Cortex of kidney (tissue), 1 donor: ENCODE data around the gene PNPLA6.
A peak's percentile ranks its signal among the peaks of the same experiment; 100 is the strongest.

Source experiments
- DNase-seq: peaks from one replicate; lab custom pipeline; 2025; lab: John Stamatoyannopoulos, UW

PNPLA6 gene

GRCh38 chr19:7515645-7516151 is 19.8 kb upstream of the PNPLA6 start, which contains the start of gene ZNF358:
Gene ZNF358, plus strand, starts transcription at chr19:7516103. Its CDS starts 3,140 bp downstream, at chr19:7519243.
- DNase-seq = no peak

DNA sequence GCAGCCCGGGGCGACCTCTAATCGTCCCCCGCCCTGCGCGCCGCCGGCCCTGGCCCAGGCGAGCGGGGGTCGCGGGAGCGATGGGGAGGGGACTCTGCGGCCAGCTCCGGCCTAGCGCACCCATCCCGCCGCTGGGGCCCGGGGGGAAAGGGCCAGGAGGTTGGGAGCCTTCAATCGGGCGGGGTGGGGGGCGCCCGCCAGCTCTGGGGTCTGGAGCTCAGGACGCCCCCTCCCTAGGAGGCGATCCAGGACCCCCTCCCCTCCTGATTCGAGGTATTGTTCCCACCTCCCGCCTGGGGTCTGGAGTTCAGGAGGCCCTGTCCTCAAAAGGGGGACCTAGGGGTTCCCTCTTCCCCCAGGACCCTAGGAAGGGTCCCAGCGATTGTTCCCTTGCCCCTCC is 19.2 kb upstream of the PNPLA6 start:
- DNase-seq = no peak

GRCh38 chr19:7516878-7517277 is 18.6 kb upstream of the PNPLA6 start:
- no peak for DNase-seq

DNA sequence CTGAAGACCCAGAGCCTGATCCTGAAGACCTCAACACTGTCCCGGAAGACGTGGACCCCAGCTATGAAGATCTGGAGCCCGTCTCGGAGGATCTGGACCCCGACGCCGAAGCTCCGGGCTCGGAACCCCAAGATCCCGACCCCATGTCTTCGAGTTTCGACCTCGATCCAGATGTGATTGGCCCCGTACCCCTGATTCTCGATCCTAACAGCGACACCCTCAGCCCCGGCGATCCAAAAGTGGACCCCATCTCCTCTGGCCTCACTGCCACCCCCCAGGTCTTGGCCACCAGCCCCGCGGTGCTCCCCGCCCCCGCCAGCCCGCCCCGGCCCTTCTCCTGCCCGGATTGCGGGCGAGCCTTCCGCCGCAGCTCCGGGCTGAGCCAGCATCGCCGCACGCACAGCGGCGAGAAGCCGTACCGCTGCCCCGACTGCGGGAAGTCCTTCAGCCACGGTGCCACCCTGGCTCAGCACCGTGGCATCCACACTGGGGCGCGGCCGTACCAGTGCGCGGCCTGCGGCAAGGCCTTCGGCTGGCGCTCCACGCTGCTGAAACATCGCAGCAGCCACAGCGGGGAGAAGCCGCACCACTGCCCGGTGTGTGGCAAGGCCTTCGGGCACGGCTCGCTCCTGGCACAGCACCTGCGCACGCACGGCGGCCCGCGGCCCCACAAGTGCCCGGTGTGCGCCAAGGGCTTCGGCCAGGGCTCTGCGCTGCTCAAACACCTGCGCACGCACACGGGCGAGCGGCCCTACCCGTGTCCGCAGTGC is 16.0 kb upstream of the PNPLA6 start:
- DNase-seq = no peak

DNA sequence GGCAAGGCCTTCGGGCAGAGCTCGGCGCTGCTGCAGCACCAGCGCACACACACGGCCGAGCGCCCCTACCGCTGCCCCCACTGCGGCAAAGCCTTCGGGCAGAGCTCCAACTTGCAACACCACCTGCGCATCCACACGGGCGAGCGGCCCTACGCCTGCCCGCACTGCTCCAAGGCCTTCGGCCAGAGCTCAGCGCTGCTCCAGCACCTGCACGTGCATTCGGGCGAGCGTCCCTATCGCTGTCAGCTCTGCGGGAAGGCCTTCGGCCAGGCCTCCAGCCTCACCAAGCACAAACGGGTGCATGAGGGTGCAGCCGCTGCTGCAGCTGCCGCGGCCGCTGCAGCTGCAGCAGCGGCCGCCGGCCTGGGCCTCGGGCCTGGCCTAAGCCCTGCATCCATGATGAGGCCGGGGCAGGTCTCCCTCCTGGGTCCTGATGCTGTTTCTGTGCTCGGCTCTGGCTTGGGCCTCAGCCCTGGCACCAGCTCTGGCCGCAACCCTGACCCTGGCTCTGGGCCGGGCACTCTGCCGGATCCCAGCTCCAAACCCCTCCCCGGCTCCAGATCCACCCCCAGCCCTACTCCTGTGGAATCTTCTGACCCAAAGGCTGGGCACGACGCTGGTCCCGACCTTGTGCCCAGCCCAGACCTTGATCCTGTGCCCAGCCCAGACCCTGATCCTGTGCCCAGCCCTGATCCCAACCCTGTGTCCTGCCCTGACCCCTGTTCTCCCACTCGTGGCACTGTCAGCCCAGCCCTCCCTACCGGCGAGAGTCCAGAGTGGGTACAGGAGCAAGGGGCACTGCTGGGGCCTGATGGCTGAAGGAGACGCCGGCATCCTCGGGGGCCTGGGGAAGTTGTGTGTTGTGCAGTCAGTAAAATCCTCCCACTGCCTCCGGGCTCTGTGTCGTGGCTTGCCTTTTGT is 15.1 kb upstream of the PNPLA6 start:
- DNase-seq = no peak

GRCh38 chr19:7521551-7522071 is 13.9 kb upstream of the PNPLA6 start:
- no peak for DNase-seq

DNA sequence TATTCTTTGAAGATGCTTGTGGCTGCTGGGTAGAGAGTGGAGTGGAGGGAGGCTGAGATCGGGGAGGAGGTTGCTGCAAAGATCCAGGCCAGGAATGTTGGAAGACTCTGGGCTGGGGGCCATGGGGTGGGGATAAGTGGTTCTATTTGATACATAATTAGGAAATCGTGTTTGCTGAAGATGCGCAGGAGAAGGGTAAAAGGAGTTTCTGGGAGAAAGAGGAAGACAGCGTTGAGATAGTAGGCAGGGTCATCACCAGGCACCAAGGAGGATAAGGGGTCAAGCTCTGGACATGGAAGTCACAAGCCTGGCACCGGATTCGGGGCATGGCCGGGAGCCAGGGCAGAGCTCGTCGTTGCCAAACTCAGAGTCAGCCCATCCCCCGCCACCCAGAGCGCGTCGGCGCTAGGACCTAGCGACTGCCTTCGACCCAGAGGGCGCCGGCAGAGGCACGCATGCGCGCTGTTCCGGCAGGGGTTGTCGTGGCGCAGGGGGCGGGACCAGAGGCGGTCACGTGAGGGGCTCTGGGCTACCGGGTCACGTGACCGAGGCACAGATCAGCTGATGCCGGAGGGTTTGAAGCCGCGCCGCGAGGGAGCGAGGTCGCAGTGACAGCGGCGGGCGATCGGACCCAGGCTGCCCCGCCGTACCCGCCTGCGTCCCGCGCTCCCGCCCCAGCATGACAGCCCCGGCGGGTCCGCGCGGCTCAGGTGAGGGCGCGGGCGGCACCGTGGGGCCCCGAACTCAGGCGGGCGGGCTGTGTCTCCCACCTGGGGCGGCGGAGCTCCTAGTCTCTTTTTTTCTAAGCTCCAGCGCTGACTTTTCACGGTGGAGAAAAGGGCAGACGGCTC is 13.2 kb upstream of the PNPLA6 start, which contains the start of gene MCOLN1:
MCOLN1 (plus strand) TSS at position 553 of the 851 bp plus-strand sequence; CDS start at position 680, 127 bp downstream.
- peak; percentile 75 for DNase-seq

DNA sequence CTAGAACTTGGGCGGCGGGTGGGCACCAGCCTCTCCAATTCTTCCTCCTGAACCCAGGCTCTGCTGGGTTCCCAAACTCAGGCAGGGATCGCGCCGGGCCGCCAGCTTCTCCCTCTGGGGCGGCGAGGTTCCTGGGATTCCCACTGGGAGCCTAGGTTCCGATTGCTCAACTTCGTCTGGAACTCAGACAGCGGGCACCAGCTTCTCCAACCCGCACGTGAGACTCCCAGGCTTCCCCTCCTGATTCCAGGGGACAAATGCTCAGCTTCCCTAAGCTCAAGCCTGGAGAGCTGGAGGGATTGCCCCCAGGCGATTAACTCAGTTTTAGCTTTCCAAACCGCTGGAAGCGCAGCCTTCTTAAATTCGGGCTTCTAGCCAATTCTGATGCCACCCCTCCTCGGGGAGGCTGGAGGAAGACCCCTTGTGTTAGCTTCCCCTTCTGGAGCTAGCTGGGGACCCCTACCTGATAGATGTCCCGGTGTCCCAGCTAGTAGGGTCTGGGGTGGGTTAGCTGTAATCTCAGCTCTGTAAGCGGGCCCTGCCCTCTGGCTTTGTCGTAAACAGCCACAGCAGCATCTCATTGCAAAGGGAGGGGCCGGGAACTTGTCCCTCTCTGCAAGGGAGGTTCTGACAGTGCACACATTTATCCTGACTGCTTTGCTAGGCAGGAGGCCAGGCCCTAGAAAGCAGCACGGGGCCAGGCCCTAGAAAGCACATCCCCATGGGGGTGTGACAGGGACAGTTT is 12.4 kb upstream of the PNPLA6 start:
- DNase-seq = no peak

DNA sequence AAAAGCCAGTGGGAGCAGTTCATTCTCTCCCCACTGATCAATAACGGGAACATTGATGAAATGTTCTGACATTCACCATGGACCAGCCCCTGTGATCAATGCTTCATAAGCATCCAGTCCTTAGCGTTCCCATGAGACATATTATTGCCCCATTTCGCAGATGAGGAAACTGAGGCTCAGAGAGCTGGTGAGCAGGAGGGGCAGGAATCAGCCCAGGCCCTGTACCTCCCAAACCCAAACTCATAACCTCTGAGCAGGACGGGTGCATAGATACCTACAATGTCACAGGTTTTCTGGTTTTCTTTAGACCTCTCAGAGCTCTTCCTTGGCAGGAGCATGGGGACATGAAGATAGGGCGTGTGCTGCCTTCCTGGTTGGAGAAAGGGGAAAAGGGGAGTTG is 11.0 kb upstream of the PNPLA6 start:
- no peak for DNase-seq

GRCh38 chr19:7524992-7525739 is 10.4 kb upstream of the PNPLA6 start:
- DNase-seq = no peak

DNA sequence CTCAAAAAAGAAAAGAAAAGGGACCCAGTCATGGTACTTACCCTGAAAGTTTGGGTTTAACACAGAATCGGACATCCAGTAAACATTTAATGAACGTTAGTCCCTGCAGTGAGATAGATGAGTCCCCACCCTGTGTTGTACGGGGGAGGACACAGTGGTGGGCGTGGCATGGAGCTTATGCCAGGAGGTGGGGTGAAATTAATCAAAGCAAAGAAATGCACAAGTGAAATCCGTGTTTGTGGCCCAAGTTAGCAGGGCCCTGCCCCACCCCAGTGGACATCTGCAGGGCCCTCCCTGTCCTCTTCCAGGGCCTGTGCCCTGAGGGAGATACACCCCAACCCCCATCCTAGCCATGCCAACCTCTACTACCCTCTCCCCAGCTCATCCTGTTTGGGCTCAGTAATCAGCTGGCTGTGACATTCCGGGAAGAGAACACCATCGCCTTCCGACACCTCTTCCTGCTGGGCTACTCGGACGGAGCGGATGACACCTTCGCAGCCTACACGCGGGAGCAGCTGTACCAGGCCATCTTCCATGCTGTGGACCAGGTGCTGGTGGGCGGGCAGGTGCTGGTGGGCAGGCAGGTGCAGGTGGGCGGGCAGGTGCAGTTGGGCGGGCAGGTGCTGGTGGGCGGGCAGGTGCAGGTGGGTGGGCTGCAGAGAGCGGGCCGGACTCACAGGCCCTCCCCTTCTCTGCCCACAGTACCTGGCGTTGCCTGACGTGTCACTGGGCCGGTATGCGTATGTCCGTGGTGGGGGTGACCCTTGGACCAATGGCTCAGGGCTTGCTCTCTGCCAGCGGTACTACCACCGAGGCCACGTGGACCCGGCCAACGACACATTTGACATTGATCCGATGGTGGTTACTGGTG is 9.2 kb upstream of the PNPLA6 start:
- DNase-seq = no peak

GRCh38 chr19:7527516-7528191 is 7.9 kb upstream of the PNPLA6 start:
- no peak for DNase-seq

DNA sequence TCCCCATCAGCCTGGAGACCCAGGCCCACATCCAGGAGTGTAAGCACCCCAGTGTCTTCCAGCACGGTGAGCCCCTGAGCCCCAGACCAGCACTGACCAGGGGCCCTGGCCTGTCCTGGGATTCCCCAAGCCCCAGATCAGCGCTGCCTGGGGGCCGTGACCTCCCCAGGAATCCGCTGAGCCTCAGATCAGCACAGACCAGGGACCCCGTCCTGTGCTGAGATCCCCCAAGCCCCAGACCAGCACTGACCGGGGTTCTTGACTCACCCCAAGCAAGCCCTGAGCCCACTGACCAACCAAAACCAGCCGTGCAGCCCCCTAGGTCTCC is 7.4 kb upstream of the PNPLA6 start:
- DNase-seq = no peak

GRCh38 chr19:7528522-7529245 is 6.8 kb upstream of the PNPLA6 start:
- DNase-seq = no peak

DNA sequence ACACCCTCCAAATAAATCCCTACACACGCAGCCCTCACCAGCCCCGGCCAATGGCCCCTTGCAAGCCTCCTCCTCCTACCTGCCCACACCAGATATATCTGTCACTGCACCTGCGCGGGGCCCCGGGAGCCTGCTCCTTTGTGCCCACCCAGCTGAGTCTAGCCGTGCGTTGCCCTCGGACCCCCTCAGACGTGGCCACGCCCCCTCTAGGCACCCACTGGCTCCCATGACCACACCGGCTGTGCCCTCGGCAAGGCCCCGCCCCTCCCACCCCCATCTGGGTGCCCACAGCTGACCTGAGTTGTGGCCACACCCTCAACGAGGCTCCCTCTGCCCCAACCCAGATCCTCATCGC is 6.3 kb upstream of the PNPLA6 start:
- DNase-seq = no peak

GRCh38 chr19:7529610-7530490 is 5.7 kb upstream of the PNPLA6 start:
- DNase-seq = no peak

GRCh38 chr19:7533281-7533885 is 2.1 kb upstream of the PNPLA6 start:
- no peak for DNase-seq
